Trophoblast cell (in vitro differentiated cells and primary cell): ENCODE measurements around the gene AGXT.

Source experiments
- DNase-seq, 2 donors: peaks; one replicate each; pipeline ENCODE4 v3.0.0-alpha.2; 2016
- H2AFZ ChIP-seq: 2 replicates; pipeline ENCODE4 v1.6.1; 2013; ENCODE audit warnings: low read length, moderate library complexity, mild to moderate bottlenecking; ENCODE audit not compliant: insufficient read depth, poor library complexity
- H2AK5ac ChIP-seq: 2 replicates; pipeline ENCODE4 v1.6.1; 2013; ENCODE audit warnings: mild to moderate bottlenecking, low read length
- H2BK120ac ChIP-seq: 2 replicates; pipeline ENCODE4 v1.6.1; 2013; ENCODE audit warnings: low read length, mild to moderate bottlenecking, moderate library complexity; ENCODE audit not compliant: insufficient read depth, poor library complexity
- H2BK12ac ChIP-seq: 2 replicates; pipeline ENCODE4 v1.6.1; 2013; ENCODE audit warnings: mild to moderate bottlenecking, low read length, moderate library complexity
- H2BK5ac ChIP-seq: 2 replicates; pipeline ENCODE4 v1.6.1; 2013; ENCODE audit warnings: low read length, low read depth, moderate library complexity, mild to moderate bottlenecking; ENCODE audit not compliant: poor library complexity
- H3K14ac ChIP-seq: 2 replicates; pipeline ENCODE4 v1.6.1; 2013; ENCODE audit warnings: mild to moderate bottlenecking, low read length
- H3K18ac ChIP-seq: 2 replicates; pipeline ENCODE4 v1.6.1; 2013; ENCODE audit warnings: mild to moderate bottlenecking, low read length
- H3K23ac ChIP-seq: 2 replicates; pipeline ENCODE4 v1.6.1; 2013; ENCODE audit warnings: low read length
- H3K27ac ChIP-seq: 2 replicates; pipeline ENCODE4 v1.5.1; 2013; ENCODE audit warnings: low read depth, mild to moderate bottlenecking, inconsistent platforms, low read length, moderate library complexity
- H3K27me3 ChIP-seq: 2 replicates; pipeline ENCODE4 v1.6.1; 2013; ENCODE audit warnings: inconsistent platforms, mild to moderate bottlenecking, low read length, moderate library complexity; ENCODE audit not compliant: insufficient read depth
- H3K36me3 ChIP-seq, 2 experiments: 1 replicate in 1 of 2; 2 replicates in 1 of 2; pipeline ENCODE4 v1.6.1; 2013; ENCODE audit warnings: low read length in 2 of 2, mild to moderate bottlenecking in 2 of 2, moderate library complexity in 1 of 2; ENCODE audit not compliant: insufficient read depth in 2 of 2, control insufficient read depth in 1 of 2
- H3K4ac ChIP-seq: 2 replicates; pipeline ENCODE4 v1.6.1; 2013; ENCODE audit warnings: low read depth, mild to moderate bottlenecking, low read length, moderate library complexity
- H3K4me1 ChIP-seq, 2 experiments: 1 replicate in 1 of 2; 2 replicates in 1 of 2; pipeline ENCODE4 v1.6.1; 2013; ENCODE audit warnings: low read length in 2 of 2, mild to moderate bottlenecking in 2 of 2, moderate library complexity in 1 of 2; ENCODE audit not compliant: insufficient read depth in 2 of 2, control insufficient read depth in 1 of 2
- H3K4me2 ChIP-seq: 2 replicates; pipeline ENCODE4 v1.6.1; 2013; ENCODE audit warnings: inconsistent platforms, mild to moderate bottlenecking, low read length, moderate library complexity
- H3K4me3 ChIP-seq: 2 replicates; pipeline ENCODE4 v1.5.1; 2013; ENCODE audit warnings: mild to moderate bottlenecking, low read depth, low read length, inconsistent platforms
- H3K79me1 ChIP-seq: one replicate; pipeline ENCODE4 v1.6.1; 2013; ENCODE audit warnings: low read length
- H3K79me2 ChIP-seq: 2 replicates; pipeline ENCODE4 v1.6.1; 2013; ENCODE audit warnings: low read length, mild to moderate bottlenecking; ENCODE audit not compliant: control insufficient read depth, insufficient read depth, poor library complexity
- H3K9ac ChIP-seq: 2 replicates; pipeline ENCODE4 v1.6.1; 2013; ENCODE audit warnings: mild to moderate bottlenecking, low read length
- H3K9me3 ChIP-seq: 2 replicates; pipeline ENCODE4 v1.6.1; 2013; ENCODE audit warnings: low read depth, mild to moderate bottlenecking, control low read depth, inconsistent platforms, low read length; ENCODE audit not compliant: insufficient read depth
- H4K12ac ChIP-seq: 2 replicates; pipeline ENCODE4 v1.6.1; 2013; ENCODE audit warnings: low read depth, mild to moderate bottlenecking, low read length, moderate library complexity
- H4K8ac ChIP-seq: 2 replicates; pipeline ENCODE4 v1.6.1; 2013; ENCODE audit warnings: low read depth, mild to moderate bottlenecking, low read length, moderate library complexity
- H4K91ac ChIP-seq: one replicate; pipeline ENCODE4 v1.6.1; 2013; ENCODE audit warnings: low read depth, mild to moderate bottlenecking, low read length, moderate library complexity
- WGBS: extraction: QIAGEN DNeasy Blood & Tissue Kit; methylation state at CpG from one replicate; pipeline ENCODE4 v1.1.7; 2013; ENCODE audit warnings: missing lambda C conversion rate; ENCODE audit not compliant: insufficient read length, insufficient coverage; ENCODE audit errors: extremely low coverage; 5-methylcytosine and 5-hydroxymethylcytosine counted together

Gene AGXT

GRCh38 chr2:240901986-240902614 is 33.5 kb downstream of the AGXT start:
- no peaks in the 10 kb centered on the region for H3K79me2 ChIP-seq
- no peak overlapping the region for H4K91ac ChIP-seq
- H4K12ac ChIP-seq, result no peak overlapping the region
- no CpG with 5 or more reads among the region's 14 CpGs for WGBS
- H3K9ac ChIP-seq, result no peak overlapping the region
- no peak overlapping the region for H2BK120ac ChIP-seq
- H3K27me3 ChIP-seq, result peaks cover 2% of the 10 kb centered on the region
- no peak overlapping the region for H3K4ac ChIP-seq
- H3K9me3 ChIP-seq, result peaks cover 5% of the 10 kb centered on the region
- H2BK12ac ChIP-seq, result no peak overlapping the region
- no peaks in the 10 kb centered on the region for H3K36me3 ChIP-seq
- H3K27ac ChIP-seq, result no peak overlapping the region
- no peak overlapping the region for H4K8ac ChIP-seq
- H3K4me3 ChIP-seq, result no peak overlapping the region
- no peak overlapping the region for H2AFZ ChIP-seq
- H3K4me1 ChIP-seq, result peaks cover 13 to 14% of the 10 kb centered on the region in 2 experiments
- H2BK5ac ChIP-seq, result no peak overlapping the region
- H3K4me2 ChIP-seq, result no peak overlapping the region
- H3K18ac ChIP-seq, result no peak overlapping the region
- no peak overlapping the region for H3K14ac ChIP-seq
- DNase-seq, result no peak
- no peaks in the 10 kb centered on the region for H3K79me1 ChIP-seq
- no peak overlapping the region for H3K23ac ChIP-seq
- H2AK5ac ChIP-seq, result no peak overlapping the region

DNA sequence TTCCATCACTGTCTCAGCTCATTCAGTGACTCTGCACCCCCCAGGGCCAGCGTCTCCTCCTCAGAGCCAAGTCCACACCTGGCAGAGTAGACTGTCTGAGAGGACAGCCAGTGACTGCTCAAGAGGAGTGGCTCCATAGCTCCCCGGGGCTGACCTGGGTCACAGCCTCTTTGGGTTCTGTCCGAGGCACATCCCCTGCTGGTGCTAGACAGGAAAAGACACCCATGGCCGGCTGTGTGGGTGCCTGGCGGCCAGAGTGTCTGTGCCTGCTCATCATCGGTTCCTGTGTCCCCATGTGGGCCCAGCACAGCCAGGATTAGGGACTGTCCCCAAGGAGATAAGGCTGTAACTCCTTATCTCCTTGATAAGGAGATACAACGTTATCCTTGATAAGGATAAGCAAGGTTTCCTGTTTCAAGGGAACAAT is 34.0 kb downstream of the AGXT start:
- Histone ChIP-seq H2BK120ac (no peak overlapping the region), H3K79me2 (no peaks in the 10 kb centered on the region), H3K4me2 (no peak overlapping the region), H3K4ac (no peak overlapping the region), H3K23ac (no peak overlapping the region), H3K4me3 (no peak overlapping the region), H3K14ac (no peak overlapping the region), H3K79me1 (no peaks in the 10 kb centered on the region), H3K27me3 (peaks cover 4% of the 10 kb centered on the region), H3K9me3 (peaks cover 5% of the 10 kb centered on the region), H4K91ac (no peak overlapping the region), H3K18ac (no peak overlapping the region), H2AK5ac (no peak overlapping the region), H3K27ac (no peak overlapping the region), H2BK5ac (no peak overlapping the region), H3K9ac (no peak overlapping the region), H3K36me3 (no peaks in the 10 kb centered on the region), H2BK12ac (no peak overlapping the region), H4K8ac (no peak overlapping the region), H4K12ac (no peak overlapping the region), H2AFZ (no peak overlapping the region), H3K4me1 (peaks cover 13 to 14% of the 10 kb centered on the region in 2 experiments)
- peak; percentile 28 to 71 for DNase-seq
- no CpG with 5 or more reads among the region's 7 CpGs for WGBS

- H3K4me2 ChIP-seq, result no peak overlapping the region
- H3K9me3 ChIP-seq, result peaks cover 5% of the 10 kb centered on the region
- H3K18ac ChIP-seq, result no peak overlapping the region
- peaks cover 4% of the 10 kb centered on the region for H3K27me3 ChIP-seq
- H2AFZ ChIP-seq, result no peak overlapping the region
- no peak overlapping the region for H4K8ac ChIP-seq
- H3K36me3 ChIP-seq, result no peaks in the 10 kb centered on the region
- no peak overlapping the region for H3K23ac ChIP-seq
- H3K27ac ChIP-seq, result no peak overlapping the region
- no peak overlapping the region for H2BK5ac ChIP-seq
- no peaks in the 10 kb centered on the region for H3K79me1 ChIP-seq
- H4K12ac ChIP-seq, result no peak overlapping the region
- H3K4me1 ChIP-seq, result peaks cover 8 to 9% of the 10 kb centered on the region in 2 experiments
- H2BK120ac ChIP-seq, result no peak overlapping the region
- DNase-seq, result no peak
- no peak overlapping the region for H4K91ac ChIP-seq
- H3K9ac ChIP-seq, result no peak overlapping the region
- H3K4ac ChIP-seq, result no peak overlapping the region
- no peak overlapping the region for H3K14ac ChIP-seq
- no peak overlapping the region for H3K4me3 ChIP-seq
- H3K79me2 ChIP-seq, result no peaks in the 10 kb centered on the region
- no CpG with 5 or more reads among the region's 34 CpGs for WGBS
- no peak overlapping the region for H2BK12ac ChIP-seq
- H2AK5ac ChIP-seq, result no peak overlapping the region
These were observed 34.8 kb downstream of the AGXT start for GRCh38 chr2:240903191-240904060.

GRCh38 chr2:240904216-240905175 is 35.9 kb downstream of the AGXT start:
- H3K27ac ChIP-seq, result no peak overlapping the region
- H2AFZ ChIP-seq, result no peak overlapping the region
- no peak overlapping the region for H3K18ac ChIP-seq
- no peak for DNase-seq
- no peaks in the 10 kb centered on the region for H3K79me2 ChIP-seq
- H4K12ac ChIP-seq, result no peak overlapping the region
- no peak overlapping the region for H3K14ac ChIP-seq
- no peaks in the 10 kb centered on the region for H3K36me3 ChIP-seq
- H3K79me1 ChIP-seq, result no peaks in the 10 kb centered on the region
- H3K9me3 ChIP-seq, result peaks cover 5% of the 10 kb centered on the region
- no peak overlapping the region for H3K9ac ChIP-seq
- peaks cover 4% of the 10 kb centered on the region for H3K27me3 ChIP-seq
- H4K8ac ChIP-seq, result no peak overlapping the region
- no peak overlapping the region for H3K23ac ChIP-seq
- H2AK5ac ChIP-seq, result no peak overlapping the region
- no peak overlapping the region for H2BK120ac ChIP-seq
- WGBS, result no CpG with 5 or more reads among the region's 19 CpGs
- H4K91ac ChIP-seq, result no peak overlapping the region
- no peak overlapping the region for H2BK5ac ChIP-seq
- H3K4me1 ChIP-seq, result peaks cover 4% of the 10 kb centered on the region in 2 experiments
- no peak overlapping the region for H3K4ac ChIP-seq
- H2BK12ac ChIP-seq, result no peak overlapping the region
- H3K4me2 ChIP-seq, result no peak overlapping the region
- H3K4me3 ChIP-seq, result no peak overlapping the region
